ENCODE measurements around the gene UHRF2.
A peak's percentile ranks its signal among the peaks of the same experiment; 100 is the strongest.
"Not testable (repeated sequence)": the region's sequence is repeated elsewhere in the genome, so short reads cannot be mapped to it uniquely, and the experiment has no call there.

UHRF2 gene

DNA sequence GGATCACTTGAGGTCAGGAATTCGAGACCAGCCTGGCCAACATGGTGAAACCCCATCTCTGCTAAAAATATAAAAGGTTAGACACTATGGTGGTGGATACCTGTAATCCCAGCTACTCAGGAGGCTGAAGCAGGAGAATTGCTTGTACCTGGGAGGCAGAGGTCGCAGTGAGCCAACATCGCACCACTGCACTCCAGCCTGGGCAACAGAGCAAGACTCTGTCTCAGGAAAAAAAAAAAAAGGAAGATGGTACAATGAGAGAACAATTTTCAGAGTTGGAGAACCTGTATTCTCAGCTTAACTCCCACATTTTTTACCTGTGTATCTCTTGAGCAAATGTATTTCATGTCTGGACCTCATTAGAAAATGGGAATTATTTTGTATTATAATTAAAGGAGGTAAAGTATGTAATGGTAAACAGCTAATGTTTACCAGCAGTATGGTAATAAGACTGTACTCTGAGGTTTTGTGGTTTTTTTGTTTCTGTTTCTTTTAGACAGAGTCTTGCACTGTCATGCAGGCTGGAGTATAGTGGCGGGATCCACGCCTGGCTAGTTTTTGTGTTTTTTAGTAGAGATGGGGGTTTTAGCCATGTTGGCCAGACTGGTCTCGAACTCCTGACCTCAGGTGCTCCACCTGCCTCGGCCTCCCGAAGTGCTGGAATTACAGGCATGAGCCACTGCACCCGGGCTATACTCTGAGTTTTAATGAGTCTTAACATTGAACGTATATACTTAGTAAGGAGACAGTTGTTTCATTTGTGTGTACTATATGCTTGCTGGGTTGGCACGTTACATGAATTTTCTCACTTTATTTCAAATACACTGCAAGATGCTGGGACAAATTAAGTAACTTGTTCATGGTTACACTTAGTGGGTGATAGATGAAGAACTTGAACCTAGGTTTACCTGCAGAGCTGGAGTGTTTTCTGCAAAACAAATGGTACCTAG is 16.2 kb downstream of the UHRF2 start:
- no peak for DNase-seq (ENCODE audit: low read depth)

DNA sequence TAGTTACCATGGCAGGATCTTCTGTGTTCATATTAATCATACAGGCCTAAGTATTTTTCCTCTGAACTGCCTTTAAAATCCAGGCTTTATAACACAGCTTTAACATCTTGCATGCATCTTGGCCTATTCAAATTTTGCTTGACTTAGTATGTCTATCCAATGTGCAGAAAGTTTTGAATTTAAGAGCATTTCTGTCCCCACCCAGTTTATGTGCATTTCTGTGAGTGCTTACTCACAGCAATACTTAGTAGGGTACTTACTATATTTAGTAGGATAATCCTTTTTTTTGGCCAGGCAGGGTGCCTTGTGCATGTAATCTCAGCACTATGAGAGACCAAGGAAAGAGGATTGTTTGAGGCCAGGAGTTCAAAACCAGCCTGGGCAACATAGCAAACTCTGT is 18.0 kb downstream of the UHRF2 start:
- DNase-seq (ENCODE audit: low read depth), result no peak

DNA sequence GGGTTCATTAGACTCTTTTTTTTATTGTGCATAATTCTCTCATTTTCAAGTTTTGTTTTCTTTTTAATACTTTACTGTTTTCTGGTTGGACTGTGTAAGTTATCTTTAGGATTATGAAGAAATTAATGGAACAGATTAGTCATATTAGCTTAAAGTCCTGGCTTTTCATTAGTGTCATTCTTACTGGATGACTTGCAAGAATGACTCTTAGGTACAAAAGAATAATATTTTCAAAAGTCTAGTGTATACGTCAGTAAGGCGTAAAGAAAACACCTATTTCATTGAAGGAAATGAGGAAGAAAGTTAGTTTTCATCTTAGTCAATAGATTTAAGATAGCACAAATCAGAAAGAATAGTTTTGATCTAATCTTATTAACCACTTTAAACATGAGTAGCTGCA is 20.4 kb downstream of the UHRF2 start:
- peak; percentile 54 for DNase-seq (ENCODE audit: low read depth)

DNA sequence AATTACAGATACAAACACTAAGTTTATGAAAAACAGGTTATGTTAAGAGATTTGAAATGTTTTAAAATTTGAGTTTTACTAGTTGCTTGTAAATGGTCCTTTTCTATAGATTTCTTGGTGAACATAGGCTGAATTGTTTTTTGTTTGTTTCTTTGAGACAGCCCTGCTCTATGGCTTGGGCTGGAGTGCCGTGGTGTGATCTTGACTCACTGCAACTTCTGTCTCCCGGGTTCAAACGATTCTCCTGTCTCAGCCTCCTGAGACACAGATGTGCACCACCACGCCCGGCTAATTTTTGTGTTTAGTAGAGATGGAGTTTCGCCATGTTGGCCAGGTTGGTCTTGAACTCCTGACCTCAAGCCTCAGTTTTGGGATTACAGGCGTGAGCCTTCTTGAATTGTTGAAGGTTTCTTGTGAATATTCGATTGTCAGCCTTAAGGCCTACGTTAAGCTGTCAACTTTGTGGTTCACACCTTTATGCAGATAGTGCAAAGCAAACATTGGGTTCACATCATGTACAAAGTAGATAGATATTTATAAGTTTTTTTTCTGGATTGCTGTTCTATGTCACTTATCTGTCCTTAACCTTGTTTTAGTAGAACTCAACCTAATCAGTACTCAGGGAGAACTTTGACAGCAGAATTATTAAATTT is 26.2 kb downstream of the UHRF2 start:
- no peak for DNase-seq (ENCODE audit: low read depth)

DNA sequence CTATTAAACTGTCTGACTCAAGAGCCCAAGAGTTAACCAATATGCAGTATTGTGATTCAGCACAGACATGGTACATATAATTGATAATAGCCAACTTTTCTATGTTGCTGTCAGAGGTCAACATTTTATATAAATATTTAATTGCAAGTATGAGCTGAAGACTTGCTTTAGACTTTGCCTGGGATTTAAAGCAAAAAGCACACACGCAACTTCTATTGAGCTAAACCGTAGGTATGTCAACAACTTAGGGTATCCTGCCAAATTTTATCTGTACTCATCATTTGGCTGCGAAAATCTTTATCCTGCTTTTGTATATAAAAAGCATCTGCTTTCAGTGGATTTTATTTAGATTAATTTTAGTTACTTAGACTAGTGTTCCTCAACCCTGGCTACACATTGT is 27.4 kb downstream of the UHRF2 start:
- no peak for DNase-seq (ENCODE audit: low read depth)

DNA sequence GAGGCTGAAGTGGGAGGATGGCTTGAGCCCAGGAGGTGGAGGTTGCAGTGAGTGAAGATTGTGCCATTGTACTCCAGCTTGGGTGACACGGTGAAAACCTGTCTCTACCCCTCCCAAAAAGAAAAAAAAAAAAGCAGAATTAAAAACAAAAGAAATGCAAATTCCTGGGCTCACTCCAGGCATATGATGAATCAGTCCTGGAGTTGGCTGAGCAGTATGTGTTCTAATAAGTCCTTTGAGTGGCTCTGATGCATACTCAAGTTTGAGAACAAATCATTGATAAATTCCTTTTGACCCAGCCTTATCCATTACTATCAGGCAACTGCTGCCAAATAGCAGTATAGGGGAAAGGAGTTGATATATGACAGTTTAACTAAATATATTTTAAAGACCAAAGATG is 28.3 kb downstream of the UHRF2 start:
- DNase-seq (ENCODE audit: low read depth), result peak; percentile 13

DNA sequence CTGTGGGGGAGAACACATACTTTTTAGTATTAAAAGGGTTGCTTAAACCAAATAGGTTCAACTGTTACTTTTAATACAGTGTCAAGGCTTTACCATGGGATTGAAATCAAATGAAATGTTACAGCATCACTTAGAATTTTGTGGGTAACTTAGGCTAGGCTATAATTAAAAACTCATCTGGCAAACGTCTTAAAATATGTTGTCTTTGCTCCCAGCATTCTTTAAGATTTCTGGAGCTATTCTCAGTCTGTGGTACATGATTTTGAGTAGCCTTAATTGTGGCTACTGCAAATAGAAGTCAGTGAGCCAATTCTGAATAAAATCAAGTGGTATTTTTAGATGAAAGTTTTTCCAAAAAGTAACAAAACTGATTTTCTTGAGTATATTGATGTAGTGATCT is 30.7 kb downstream of the UHRF2 start:
- DNase-seq (ENCODE audit: low read depth), result no peak

DNA sequence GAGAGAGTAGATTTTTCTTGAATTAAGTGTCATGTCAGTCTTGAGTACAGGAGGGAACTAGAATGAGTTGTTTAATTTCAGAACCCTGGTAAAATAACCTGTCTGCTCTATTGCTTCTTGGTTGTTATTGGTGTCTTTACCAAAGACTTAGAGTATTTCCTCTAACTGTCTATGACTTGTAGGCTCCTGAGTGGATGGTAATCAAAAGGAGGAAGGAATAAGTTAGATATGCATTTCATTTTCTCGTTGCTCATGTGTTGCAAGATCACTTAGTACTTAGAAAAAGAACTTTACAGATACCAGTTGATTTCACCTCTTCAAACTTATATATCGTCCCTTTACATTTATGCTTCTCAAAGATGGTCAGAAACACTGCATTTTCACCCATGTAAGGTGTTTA is 31.1 kb downstream of the UHRF2 start:
- DNase-seq (ENCODE audit: low read depth), result no peak

DNA sequence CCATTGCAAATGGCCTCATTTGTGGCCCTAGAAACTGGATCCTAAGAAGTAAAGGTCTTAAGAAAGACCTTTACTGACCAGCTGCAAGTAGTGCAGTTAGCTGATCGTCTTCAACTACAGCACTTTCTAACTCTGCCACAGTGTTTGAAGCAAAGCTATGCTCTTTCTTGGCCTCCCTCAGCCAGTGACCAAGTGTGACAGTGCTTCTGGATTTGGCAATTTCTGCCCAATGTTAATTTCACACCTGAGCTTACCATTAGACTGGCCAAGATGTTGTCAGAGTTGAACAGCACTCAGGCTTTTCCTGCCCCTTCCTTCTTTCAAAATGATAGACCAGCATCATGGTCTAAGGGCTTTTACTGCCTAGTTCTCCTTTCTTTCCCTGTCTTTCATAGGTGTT is 36.1 kb downstream of the UHRF2 start:
- DNase-seq (ENCODE audit: low read depth), result no peak

DNA sequence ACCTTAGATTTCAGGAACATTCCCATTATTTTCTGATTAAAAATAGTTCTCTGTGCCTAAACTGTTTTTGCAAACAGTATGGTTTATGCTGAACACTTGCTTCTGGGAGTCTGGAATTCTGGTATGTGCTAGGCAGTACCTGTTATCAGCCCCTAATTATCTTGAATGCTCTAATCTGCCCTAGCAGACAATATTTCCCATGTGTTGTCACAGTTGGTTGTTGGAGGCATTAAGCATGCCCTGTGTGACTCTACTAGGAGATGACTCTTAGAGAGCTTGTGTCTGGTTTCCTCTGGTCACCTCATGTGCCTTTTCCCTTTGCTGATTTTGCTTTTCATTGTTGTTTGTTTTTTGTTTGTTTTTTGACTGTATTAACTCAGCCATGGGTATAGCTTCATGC is 36.6 kb downstream of the UHRF2 start:
- no peak for DNase-seq (ENCODE audit: low read depth)

DNA sequence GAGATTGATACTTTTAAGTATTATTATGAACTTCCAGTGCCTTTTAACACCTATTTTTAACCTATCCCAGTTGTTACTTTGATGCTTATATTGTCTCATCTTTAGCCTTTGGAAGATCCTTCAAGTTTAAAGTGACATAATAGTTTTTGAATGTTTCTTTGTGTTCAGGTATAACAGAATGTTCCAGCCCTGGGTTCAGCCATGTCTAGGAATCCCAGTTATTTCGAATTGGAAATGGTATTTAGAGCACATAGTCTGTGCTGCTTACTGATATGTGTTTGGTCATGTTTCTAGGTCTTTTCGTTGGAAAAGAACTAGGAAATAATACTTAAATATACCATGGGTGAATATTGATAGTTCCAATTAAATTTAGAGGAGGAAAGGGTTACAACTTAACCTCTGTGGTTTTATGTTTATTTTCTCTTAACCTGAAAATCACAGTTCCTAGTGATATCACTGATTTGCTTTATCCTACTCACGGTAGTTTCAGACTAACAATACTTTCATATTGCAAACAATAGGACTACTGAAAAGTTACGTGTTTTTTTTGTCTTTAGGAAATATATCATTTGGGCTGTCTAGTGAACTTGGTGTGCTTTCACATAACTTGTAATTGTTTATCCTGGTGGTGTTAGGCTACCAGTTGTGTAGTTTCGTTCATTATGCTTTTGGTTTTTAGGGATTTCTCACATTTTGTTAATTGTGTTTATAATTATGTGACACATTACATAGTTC is 37.8 kb downstream of the UHRF2 start:
- DNase-seq (ENCODE audit: low read depth), result no peak

DNA sequence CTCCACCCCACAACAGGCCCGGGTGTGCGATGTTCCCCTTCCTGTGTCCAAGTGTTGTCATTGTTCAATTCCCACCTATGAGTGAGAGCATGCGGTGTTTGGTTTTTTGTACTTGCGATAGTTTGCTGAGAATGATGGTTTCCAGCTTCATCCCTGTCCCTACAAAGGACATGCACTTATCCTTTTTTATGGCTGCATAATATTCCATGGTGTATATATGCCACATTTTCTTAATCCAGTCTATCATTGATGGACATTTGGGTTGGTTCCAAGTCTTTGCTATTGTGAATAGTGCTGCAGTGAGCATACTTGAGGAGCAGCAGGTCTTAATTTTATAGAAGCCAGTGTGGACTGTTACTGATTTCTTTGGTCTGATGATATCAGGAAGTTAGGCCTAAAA is 42.3 kb downstream of the UHRF2 start:
- not testable (repeated sequence) for DNase-seq (ENCODE audit: low read depth)

DNA sequence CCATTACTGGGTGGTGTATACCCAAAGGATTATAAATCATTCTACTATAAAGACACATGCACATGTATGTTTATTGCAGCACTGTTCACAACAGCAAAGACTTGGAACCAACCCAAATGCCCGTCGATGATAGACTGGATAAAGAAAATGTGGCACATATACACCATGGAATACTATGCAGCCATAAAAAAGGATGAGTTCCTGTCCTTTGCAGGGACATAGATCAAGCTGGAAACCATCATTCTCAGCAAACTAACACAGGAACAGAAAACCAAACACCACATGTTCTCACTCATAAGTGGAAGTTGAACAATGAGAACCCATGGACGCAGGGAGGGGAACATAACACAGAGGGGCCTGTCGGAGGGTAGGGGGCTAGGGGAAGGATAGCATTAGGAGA is 45.7 kb downstream of the UHRF2 start:
- not testable (repeated sequence) for DNase-seq (ENCODE audit: low read depth)

DNA sequence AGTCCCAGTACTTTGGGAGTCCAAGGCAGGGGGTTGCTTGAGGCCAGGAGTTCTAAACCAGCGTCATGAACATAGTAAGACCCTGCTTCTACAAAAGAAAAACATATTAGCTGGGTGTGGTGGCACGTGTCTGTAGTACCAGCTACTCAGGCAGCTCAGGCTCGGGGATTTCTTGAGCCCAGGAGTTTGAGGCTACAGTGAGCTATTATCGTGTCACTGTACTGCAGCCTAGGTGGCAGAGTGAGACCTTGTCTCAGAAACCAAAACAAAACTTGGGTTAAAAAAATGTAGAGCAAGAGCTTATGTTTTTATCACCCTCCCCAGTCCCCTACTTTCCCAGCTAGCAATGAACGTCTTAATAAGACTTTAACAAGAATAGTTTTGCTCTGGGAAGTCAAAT is 46.7 kb downstream of the UHRF2 start:
- DNase-seq (ENCODE audit: low read depth), result no peak

DNA sequence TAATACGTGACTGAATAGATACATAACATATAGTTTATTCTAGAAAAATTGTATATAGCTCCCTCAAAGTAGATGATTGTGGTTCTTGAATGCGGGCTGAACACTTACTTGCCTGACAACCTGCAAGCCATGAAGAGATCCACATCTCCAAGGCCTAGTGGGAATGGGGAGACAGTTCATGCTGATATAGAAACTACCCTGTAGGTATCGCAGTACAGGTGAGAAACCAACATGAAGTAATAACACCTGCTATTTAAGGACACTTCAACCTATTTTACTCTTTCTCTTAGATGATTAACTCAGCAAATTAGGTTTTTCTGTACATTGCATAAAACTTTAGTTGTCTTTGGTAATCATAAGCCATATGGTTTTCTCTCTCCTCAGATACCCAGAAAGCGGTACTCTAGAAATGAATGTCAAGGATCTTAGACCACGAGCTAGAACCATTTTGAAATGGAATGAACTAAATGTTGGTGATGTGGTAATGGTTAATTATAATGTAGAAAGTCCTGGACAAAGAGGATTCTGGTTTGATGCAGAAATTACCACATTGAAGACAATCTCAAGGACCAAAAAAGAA is 47.3 kb downstream of the UHRF2 start:
- DNase-seq (ENCODE audit: low read depth), result no peak

DNA sequence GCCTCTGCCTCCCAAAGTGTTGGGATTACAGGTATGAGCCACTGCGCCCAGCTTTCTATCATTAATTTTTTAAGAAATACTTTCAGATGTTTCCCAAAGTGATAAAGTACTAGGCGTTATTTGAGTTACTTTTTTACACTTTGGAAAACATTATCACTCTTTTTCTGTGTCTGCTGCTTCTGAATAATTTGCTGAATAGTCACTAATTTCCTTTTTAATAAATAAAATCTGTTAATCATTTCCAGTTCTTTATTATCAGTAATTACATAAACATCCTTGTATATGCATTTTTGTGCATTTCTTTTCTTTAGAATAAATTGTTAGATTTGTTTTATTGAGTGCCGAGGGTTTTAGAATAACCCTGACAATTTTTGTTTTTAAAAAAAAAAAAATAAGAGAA is 48.6 kb downstream of the UHRF2 start:
- DNase-seq (ENCODE audit: low read depth), result no peak

DNA sequence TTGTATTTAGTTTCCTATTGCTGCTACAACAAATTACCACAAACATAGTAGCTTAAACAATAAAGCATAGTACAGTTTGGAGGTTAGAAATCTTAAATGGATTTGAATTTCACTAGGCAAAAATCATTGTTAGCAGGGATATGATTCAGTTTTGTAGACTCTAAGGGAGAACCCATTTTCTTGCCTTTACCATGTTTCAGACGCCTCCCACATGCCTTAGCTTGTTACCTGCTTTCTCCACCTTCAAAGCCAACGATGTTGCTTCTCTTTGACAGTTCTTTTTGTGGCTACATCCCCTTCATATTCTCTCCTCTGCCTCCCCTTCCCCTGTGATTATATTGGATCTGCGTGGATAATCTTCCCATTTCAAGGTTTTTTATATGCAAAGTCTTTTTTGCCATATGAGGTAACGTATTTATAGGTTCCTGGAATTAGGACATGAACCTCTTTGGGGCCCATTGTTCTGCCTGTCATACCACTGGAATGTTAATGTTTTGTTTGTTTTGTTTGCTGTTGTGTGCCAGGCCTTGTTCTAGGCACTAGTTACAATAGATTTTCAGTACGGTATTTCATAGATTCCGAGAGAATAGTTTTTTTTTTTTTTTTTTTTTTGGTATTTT is 54.1 kb downstream of the UHRF2 start:
- DNase-seq (ENCODE audit: low read depth), result no peak

DNA sequence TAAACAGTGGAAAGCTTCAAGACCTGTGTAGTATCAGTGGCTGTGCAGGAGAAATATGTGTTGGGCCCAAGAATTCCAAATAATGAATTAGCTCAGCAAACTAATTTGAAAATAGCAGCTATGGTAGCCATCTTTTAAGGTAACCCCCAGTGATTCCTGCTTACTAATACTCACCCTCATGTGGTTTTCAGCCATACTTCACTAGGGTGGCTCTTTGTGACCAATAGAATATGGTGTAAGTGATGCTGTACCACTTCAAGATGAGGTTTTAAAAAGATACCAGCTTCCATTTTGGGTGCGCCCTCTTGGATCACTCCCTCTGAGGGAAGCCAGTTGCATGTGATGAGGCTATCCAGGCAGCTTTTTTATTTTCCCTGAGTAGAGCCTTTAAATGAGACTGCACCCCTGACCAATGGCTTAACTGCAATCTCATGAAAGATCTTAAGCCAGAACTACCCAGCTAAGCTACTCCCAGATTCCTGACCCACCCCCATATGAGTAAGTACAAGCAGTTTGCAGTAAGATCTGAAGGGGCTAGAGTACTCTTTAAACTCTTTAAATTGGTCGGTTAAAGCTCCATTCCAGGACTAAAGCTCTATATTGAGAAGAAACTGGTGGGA is 58.3 kb downstream of the UHRF2 start:
- no peak for DNase-seq (ENCODE audit: low read depth)

DNA sequence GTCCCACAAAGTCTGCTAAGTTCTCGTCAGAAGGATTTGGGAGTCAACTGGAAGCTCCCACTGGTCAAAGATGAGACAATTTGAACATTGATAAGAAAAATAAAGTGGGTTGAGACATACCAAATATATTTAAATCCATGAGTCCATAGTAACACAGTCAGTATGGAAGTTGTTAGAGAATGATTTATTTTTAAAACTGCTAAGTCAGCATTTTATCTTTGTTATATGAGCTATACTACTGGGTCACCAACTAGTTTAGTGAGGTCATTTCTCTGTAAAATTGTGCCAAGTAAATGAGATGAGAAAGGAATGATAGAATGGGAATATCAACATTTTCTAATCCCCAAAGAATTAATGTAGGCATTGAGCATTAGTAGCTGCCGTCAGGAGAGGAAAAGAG is 60.2 kb downstream of the UHRF2 start:
- DNase-seq (ENCODE audit: low read depth), result no peak

DNA sequence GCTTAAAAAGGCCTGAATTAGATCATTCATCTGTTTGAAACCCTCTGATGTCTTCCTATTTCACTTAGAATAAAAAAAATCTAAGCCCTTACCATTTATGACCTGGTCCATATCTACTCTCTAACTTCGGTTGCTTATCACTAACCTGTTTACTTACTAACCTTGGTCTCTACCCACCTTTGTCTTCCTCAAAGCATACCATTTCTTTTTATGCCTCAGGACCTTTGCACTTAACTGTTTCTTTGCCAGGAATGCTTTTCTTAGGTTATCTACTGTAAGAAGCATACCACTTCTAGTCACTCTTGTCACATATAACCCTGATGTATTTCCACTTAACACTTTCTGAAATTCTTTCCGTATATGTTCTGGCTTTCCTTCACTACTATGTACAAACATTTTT is 67.0 kb downstream of the UHRF2 start:
- no peak for DNase-seq (ENCODE audit: low read depth)

DNA sequence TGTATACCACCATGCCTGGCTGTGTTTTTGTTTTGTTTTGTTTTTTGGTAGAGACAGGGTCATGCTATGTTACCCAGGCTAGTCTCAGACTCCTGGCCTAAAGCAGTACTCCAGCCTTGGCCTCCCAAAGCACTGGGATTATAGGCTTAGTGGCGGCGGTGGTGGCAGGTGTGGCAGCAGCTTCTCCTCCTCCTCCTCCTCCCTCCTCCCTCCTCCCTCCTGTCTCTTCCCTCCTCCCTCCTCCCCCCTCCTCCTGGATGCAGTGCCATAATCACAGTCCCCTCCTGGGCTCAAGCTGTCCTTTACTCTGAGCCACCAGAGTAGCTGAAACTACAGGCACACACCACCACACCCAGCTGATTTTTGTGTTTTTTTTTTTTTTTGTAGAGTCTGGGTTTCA is 71.2 kb downstream of the UHRF2 start:
- no peak for DNase-seq (ENCODE audit: low read depth)

DNA sequence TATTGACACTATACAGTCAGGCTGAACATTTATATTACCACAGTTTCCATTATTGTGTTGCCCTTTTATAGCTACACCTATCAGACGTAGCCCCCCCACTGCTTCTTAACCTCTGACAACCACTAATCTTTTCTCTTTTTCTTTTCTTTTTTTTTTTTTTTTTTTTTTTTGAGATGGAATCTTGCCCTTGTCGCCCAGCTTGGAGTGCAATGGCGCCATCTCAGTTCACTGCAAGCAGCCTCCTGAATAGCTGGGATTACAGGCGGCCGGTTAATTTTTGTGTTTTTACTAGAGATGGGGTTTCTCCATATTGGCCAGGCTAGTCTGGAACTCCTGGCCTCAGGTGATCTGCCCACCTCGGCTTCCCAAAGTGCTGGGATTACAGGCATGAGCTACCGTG is 75.4 kb downstream of the UHRF2 start:
- DNase-seq (ENCODE audit: low read depth), result no peak

Measured in ELR (cell line).